Inferior parietal cortex (tissue), 1 donor: ENCODE data around the gene SALL4.
"Not testable (repeated sequence)": the region's sequence is repeated elsewhere in the genome, so short reads cannot be mapped to it uniquely, and the experiment has no call there.

ENCODE experiments used
- DNase-seq: peaks from one replicate; pipeline ENCODE4 v3.0.0-alpha.2; 2016; ENCODE audit errors: extremely low spot score

SALL4 gene

DNA sequence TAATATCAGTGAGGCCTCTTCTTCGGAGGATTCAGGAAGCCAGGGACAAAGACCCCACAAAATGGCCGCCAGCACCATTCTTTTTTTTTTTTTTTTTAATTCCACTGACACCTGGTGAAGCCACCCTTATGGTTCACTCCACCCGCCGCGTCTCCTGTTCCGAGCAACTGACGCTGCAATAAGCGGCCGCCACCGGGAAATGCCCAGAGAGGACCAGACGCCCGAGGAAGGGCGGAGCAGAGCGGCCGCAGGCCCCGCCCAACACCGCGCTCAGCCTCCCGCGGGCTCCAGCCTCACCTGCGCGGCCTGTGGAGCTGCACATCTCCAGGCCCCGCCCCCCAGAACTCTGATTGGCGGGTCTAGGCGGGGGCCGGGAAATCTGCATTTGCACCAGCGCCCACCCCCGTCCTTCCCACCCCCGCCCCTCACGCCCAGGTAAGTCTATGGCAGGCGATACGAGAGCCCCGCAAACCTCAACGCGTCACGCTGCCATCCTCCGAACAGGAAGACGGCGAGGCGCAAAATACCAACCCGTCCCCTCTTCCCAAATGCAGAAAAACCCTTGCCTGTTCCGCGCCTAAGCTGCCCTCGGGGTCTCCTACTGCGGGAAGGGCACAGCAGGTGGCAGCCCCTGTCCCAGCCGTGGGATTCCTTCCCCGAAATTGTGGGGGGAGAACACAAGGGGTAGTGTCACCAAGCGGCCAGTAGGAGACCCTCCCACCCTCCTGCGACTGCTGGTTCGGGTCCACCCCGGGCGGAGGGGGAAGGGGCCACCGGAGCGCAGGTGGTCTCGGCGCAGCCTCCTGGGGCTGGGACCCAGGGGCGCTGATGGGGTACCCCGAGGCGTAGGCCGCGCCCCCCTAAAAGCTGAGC, 35.1 kb downstream of the SALL4 start:
- peak; percentile 60 for DNase-seq

DNA sequence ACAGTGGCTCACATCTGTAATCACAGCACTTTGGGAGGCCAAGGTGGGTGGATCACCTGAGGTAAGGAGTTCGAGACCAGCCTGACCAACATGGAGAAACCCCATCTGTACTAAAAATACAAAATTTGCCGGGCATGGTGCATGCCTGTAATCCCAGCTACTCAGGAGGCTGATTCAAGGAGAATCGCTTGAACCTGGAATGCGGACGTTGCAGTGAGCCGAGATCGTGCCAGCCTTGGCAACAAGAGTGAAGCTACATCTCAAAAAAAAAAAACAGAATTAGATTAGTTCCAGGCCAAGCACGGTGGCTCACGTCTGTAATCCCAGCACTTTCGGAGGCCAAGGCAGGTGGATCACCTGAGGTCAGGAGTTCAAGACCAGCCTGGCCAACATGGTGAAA, 36.9 kb downstream of the SALL4 start:
- not testable (repeated sequence) for DNase-seq

DNA sequence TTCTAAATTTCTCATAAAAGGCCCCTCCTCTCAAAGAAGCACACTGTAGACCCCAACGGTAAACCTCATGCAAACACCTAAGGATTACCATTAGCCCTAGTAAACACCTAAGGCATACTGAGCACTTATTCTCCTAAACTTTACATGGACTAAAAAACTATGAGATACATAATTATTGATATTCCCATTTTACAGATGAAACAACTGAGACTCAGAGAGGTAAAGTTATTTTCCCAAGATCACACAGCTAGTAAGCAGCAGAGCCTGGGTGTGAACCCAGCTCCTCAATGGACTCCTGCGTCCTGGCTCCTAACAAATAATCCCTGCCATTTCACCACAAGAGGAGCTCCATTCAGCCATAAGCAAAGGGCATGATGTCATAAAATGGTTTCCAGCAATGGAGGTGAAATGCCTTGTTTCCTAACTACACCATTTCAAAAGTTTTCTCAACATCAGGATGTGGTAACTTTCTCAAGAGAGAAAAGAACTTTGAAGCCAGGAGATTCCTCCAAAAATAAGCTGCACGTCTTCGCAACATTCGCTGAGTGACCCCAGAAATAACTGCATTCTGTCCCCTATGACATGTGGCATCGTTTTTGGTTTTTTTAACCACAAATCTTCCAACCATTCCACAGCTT, 38.2 kb downstream of the SALL4 start:
- no peak for DNase-seq

DNA sequence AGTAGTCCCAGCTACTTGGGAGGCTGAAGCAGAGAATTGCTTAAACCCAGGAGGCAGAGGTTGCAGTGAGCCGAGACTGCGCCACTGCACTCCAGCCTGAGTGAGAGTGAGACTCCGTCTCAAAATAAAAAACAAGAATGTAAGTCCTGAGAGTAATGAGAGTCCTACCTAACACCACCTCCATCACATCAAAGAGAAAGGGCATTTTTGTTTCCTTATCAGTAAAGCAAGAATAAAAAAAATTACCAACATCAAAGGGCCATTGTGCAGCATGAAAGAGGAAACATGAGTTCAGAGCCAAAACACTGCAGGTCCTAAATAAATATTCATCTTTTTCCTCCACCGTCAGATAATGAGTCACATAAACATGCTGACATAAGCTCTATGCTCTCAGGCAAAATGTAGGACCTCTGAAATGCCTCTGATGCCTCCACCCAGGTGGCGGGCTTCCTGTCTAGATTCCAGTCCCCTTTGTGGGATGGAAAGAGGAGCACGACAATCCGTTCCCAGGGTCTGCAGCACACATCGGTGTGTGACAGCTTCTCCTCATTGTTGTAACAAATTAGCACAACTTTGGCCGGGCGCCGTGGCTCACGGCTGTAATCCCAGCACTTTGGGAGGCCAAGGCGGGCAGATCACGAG, 41.3 kb downstream of the SALL4 start:
- DNase-seq: no peak

DNA sequence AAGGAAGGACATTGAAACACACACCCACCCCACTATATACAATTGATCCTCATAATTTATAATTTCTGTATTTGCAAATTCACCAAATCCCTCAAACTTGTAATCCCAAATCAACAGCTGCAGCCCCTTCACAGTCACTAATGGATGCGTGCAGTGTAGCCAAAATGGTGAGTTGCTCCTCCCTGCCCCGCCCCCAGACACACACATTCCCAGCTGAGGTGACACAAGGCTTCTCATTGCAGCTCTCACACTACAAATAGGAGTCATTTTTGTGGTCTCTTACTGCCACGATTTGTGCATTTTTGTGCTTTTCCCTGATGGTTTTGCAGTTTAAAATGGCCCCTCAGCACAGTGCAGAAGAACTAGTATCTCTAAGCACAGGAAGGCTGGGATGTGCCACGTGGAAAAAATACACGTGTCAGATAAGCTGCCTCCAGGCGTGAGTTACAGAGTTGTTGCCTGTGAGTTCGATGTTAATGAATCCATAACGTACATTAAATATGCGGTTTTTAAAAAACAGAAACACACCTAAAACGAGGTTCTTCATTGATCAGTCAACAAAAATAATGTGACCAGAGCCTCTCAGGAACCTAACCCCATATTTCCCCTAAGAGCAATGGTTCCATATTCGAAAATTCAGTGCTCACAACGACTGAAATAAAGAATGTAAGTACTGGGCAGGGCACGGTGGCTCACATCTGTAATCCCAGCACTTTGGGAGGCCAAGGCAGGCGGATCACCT, 42.4 kb downstream of the SALL4 start:
- no peak for DNase-seq

DNA sequence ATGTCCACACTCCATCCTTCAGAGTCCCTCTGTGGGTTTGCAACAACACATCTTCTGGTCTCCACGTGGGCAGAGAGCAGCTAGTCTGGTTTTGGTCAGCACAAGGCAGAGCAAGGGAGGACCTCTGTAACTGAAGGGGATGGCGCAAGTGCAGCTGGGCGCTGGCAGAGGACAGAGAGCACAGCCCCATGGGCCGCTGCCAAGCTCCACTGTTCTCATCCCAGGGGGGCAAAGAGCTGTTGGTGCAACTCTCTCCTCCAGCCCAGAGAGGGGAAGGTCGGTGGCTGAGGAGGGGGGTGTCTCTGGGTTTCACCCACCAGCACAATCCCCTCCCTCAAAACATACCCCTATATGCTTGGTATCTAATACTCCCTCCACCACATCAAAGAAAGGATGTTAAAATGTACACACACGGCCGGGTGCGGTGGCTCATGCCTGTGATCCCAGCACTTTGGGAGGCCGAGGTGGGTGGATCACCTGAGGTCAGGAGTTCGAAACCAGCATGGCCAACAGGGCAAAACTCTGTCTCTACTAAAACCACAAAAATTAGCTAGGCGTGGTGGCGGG, 43.3 kb downstream of the SALL4 start:
- peak; percentile 65 for DNase-seq

DNA sequence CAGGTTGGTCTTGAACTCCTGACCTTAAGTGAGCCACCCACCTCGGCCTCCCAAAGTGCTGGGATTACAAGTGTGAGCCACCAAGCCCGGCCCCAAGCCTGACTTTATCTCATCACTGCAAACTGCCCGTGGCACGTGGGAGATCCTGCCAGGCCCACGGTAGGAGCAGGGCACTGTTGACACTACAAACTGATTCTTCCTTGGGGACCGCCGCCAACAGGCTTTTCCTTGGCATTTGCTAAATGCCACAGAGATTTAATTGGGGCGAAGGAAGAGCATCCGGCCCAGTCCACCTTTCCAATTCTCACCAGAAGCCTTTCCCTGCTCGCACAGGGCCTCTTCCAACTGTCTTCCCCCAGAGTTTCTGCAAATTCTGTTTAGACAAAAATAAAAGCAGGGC, 45.1 kb downstream of the SALL4 start:
- no peak for DNase-seq

DNA sequence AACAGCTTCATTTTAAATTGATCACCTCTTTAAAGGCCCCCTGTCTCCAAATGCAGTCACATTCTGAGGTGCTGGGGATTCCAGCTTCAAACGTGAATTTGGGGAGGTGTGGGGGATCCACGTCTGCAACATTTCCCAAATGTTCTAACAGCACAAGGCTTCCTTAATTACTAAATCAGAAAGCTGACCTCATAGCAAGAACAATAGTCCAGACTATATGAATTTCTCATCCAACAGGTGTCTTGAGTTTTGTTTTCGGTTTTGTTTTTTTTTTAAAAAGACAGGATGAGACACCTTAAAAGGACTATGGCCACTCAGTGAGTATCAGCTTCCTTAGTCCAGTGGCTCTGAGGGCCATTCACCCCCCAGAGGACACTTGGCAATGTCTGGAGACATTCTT, 45.7 kb downstream of the SALL4 start:
- no peak for DNase-seq

DNA sequence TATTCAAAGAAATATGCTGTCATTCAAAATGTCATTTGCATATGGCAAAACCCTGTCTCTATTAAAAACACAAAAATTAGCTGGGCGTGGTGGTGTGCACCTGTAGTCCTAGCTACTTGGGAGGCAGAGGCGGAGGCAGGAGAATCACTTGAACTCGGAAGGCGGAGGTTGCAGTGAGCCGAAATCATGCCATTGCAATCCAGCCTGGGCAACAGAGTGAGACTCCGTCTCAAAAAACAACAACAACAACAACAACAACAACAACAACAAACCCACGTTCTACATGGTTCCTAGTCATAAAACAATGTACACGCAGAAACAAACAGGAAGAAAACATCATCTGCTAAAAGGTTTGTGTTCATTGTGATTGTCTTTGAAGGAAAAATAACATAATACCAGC, 49.1 kb downstream of the SALL4 start:
- not testable (repeated sequence) for DNase-seq

DNA sequence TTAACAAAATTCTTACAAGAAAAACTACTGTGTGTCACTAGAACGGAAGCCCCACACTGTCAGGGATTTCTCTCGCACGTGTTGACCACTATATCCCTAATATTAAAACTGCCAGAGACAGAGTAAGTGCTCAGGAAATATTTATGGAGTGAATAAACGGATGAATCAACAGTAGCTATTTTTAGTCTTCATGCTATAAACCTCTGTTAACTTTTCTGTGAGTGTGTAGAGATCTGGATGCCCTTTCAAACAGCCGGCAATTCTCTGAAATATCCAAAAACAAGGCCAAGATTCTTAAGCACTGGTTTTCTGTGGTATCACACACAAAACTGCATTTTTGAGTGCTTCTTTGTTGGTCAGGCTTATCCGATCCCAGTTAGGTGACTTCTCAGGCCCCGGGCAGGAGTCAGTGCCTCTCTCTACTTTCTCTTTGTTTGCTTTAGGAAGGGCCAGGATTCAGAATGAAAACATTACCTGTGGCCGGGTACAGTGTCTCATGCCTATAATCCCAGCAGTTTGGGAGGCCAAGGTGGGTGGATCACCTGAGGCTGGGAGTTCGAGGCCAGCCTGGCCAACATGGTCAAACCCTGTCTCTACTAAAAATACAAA, 49.9 kb downstream of the SALL4 start:
- DNase-seq: no peak

DNA sequence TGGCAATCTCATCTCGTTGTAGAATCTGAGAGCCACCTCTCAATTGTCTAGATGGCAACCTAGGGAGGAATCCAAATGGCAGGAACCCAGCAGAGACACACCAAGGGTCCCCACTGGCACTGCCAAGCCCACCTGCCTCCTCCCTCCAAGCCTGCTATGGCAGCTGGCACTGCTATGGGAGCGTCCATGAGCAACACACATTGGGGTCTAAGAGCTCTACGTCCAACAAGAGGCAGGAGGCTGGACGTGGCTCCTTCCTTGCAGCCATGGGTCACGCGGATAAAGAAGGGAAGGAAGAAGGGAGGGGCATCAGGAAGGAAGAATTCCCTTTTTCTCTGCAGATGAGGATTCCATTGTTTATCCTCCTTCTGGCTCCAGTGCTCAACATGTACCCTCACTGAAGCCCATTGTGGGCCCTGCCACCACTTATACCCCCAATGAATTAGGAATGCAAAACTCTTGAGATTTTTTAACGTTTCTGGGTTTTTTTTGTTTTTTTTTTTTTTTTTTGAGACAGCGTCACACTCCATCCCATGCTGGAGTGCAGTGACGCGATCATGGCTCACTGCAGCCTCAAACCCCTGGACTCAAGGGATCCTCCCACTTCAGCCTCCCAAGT, 51.4 kb downstream of the SALL4 start:
- DNase-seq: no peak

DNA sequence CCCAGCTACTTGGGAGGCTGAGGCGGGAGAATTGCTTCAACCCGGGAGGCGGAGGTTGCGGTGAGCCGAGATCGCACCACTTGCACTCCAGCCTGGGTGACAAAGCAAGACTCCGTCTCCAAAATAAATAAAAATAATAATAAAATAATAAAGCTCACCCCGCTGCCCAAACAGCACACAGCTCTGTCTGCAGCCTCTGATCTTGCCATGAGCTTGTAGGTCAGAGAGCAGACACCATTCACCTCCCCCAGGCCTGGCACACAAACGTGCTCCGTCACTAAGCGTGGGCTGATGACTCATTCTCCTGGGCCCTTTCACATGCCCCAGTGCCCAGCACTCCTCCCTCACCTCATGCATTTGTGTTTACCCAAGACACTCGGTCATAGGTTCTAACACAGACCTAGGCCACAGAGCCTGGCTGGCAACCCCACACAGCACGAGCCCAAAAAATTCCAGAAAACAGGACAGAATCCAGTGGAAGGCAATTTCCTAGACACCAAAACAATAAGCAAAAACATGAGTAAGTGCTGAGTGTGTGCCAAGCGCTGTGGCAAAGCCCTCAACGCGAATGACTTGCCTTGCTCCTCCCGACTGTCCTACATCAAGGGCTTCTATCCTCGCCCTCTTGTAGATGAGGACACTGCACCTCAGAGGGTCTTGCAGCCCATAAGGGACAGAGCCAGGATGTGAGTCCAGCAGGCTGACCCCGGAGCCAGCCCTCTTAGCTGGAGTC, 52.1 kb downstream of the SALL4 start:
- DNase-seq: no peak

DNA sequence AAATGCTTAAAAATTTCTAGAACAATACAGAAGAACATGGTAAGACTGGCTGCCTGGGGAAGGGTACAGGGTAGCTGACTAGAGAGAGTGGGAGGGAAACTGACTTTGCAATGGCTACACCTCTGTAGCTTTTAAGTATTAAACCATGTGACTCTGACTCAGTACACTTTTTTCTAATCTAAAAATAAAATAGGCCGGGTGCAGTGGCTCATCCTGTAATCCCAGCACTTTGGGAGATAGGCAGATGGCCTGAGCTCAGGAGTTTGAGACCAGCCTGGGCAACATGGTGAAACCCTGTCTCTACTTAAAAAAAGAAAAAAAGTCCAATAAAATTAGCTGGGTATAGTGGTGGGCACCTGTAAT, 52.7 kb downstream of the SALL4 start:
- DNase-seq: no peak

DNA sequence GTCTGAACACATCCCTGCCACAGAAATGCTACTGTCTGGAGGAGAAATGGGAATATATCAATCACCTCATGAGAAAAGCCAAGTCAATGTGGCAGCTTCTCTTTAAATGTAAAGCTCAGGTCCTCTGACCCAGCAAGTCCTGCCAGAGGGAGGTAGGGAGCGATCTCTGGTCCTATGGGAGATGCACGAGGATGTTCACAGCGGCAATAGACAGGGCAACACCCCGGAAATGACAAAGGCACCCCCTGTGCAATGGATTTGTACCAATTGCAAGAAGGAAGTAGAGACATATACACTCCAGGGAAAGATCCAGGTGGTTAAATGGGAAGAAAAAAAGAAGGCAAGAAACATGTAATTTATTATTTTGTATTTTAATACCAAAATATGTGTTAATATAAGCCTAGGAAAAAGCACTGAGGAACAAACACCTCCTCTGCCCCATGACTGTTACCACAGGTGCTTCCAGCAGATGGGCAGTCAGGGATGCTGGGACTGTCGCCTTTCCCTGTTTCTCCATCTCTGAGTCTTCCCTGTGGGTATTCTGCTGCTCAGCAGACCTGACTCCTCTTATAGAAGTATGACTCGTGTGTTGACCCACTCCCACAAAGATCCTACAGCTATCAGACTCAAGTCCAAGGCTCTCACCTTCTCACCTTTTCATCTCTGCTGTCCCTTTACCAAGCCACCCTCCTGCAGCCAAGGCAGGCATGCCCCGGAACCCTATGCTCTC, 55.0 kb downstream of the SALL4 start:
- DNase-seq: no peak

DNA sequence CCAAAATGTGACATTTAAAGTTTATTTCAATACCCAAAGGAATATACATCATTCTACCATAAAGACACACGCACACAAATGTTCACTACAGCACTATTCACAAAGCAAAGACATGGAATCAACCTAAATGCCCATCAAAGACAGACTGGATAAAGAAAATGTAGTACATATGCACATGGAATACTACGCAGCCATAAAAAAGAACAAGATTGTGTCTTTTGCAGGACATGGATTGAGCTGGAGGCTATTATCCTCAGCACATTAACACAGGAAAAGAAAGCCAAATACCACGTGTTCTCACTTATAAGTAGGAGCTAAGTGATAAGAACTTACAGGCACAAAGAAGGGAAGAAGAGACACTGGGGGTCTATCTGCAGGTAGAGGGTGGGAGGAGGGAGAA, 56.5 kb downstream of the SALL4 start:
- no peak for DNase-seq

DNA sequence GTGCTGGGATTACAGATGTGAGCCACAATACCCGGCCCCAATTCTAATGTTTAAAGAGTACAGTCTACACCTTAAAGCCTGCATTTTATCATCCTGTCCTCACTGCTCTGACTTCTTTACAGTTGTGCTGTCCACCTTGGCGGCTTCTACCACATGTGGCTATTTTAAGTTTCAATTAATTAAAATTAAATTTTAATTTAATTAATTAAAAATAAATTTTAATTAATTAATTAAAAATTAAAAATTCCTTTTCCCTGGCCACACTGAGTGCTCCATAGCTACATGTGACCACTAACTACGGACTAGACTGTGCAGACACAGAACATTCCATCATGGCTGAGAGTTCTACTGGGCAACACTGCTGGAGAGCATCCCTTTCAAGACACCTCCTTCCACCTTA, 61.5 kb downstream of the SALL4 start:
- no peak for DNase-seq

DNA sequence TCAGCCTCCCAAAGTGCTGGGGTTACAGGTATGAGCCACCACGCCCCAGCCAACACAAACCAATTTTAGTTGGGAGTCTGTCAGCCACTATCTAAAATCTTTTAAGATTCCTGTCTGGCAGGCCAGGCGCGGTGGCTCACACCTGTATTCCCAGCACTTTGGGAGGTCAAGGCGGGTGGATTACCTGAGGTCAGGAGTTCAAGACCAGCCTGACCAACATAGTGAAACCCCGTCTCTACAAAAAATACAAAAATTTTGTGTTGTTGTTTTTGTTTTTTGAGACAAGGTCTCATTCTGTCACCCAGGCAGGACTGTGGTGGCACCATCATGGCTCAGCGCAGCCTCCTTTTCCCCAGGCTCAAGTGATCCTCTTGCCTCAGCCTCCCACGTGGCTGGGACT, 62.0 kb downstream of the SALL4 start:
- DNase-seq: not testable (repeated sequence)

DNA sequence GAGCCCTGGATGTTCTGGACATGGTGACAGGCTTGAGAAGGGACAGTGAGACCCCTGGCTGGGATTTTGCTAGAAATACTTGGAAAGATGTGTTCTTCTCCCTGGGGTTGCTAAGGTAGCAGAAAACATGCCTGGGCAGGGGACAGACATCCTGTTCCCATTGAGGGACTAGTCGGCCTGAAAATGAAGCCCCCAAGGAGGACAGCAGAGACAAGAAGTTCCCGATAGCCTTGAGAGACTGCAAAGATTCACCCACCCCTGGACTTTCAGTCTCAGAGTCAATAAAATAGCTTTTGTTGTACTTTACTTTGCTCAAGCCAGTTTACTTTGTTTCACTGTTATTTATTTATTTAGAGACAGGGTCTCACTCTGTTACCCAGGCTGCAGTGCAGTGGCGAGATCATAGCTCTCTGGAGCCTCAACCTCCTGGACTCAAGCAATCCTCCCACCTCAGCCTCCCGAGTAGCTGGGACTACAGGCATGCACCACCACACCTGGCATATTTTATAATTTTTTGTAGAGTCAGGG, 62.5 kb downstream of the SALL4 start:
- no peak for DNase-seq

DNA sequence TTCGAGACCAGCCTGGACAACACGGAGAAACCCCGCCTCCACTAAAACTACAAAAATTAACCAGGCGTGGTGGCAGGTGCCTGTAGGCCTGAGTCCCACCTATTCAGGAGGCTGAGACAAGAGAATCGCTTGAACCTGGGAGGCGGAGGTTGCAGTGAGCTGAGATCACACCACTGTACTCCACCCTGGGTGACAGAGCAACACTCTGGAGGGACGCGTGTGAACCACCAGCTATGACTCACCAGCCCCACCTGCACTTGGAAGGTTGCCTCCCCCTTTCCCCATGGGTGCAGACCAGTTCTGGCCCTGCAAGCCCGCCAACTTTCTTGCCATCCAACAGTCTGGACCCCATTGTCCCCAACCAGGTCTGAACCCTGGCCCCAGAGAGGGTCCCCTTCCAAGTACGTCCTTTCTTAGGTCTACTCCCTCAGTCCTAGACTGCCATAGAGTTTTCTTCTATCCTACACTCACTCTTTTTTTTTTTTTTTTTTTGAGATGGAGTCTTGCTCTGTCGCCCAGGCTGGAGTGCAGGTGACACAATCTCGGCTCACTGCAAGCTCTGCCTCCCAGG, 63.4 kb downstream of the SALL4 start:
- DNase-seq: no peak
